Right kidney (tissue), 1 donor: ENCODE results near the gene TMEM244.
"Not testable (repeated sequence)": the region's sequence is repeated elsewhere in the genome, so short reads cannot be mapped to it uniquely, and the experiment has no call there.

Experiments
- DNase-seq: peaks from one replicate; pipeline ENCODE4 v3.0.0-alpha.2; 2016

TMEM244 gene

DNA sequence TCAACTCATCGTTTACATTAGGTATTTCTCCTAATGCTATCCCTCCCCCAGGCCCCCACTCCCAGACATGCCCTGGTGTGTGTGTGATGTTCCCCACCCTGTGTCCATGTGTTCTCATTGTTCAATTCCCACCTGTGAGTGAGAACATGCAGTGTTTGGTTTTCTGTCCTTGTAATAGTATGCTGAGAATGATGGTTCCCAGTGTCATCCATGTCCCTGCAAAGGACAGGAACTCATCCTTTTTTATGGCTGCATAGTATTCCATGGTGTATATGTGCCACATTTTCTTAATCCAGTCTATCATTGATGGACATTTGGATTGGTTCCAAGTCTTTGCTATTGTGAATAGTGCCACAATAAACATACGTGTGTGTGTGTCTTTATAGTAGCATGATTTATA, 54.0 kb downstream of the TMEM244 start:
- not testable (repeated sequence) for DNase-seq

DNA sequence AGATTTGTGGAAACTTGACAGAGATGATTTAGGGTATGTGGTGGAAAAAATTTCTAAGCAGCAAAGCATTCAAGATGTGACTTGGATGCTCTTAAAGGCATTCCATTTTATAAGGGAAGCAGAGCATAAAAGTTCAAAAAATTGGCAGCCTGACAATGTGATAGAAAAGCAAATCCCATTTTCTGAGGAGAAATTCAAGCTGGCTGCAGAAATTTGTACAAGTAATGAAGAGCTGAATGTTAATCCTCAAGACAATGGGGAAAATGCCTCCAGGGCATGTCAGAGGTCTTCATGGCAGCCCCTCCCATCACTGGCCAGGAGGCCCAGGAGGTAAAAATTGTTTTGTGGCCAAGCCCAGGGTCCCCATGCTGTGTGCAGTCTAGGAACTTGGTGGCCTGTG, 58.2 kb downstream of the TMEM244 start:
- DNase-seq, result not testable (repeated sequence)

DNA sequence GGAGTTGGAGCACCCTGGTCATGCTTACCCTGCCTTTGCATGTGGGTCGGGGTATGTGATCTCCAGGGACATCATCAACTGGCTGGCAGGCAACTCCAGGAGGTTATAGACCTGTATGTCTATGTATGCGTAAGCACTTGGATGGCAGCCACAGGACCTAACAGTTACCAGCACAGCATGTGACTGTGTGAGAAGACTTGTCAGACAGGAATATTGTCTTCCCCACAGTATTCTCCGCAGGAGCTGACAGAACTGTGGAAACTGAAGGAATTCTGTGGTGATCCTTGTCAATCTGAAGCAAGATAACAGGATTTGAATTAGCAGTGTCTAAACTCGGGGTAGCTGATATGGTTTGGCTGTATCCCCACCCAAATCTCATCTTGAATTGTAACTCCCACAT, 59.2 kb downstream of the TMEM244 start:
- no peak for DNase-seq

DNA sequence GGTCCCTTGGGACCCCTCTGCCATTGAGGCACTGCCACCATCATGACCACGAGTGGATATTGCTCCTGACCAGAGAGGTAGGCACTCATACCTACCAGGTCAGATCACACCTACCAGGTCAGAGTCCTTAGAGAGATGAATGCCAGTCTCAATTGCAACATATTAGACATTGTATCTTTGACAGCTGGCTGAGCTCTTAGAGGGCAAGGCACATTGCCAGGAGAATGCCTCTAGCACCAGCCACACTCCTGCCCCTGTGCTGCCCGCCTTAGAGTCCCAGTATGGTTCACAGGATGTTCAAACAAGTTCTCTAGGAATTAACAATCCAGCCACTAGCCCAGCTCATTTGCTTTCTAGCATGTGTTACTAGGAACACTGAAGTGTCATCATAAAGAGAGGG, 65.9 kb downstream of the TMEM244 start:
- DNase-seq, result no peak

DNA sequence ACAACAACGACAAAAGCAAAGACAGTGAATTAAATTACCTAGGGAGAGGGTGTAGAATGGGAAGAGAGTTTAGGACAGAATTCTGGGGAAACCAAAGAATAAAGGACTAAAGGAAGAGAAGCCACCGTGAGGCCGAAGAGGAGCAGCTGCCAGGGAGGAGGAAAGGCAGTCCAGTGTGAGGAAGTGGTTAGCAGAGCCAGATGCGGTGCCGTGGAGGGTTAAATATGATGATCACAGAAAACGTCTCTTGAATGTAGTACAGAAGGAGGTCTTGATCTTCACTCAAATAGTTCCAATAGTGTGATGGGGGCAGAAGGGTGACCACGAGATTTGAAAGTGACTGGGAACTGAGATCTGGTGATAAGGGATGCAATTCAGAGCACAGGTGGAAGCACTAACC, 67.7 kb downstream of the TMEM244 start:
- DNase-seq, result no peak

DNA sequence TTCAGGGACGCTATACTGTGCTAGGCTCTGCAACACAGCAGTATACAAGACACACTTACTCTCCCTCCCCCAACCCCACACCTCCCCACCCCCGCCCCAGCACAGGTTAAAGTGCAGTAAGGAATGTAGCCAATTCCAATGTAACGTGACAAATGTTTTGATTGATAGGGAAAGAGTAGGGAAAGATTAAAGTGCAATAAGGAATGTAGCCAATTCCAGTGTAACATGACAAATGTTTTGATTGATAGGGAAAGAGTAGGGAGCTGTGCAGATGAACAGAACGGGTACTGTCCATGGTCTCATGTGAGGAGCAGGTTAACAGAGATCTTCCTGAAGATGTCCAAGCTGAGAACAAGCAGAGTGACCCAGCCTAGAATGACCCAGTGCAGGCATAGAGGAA, 69.1 kb downstream of the TMEM244 start:
- no peak for DNase-seq

DNA sequence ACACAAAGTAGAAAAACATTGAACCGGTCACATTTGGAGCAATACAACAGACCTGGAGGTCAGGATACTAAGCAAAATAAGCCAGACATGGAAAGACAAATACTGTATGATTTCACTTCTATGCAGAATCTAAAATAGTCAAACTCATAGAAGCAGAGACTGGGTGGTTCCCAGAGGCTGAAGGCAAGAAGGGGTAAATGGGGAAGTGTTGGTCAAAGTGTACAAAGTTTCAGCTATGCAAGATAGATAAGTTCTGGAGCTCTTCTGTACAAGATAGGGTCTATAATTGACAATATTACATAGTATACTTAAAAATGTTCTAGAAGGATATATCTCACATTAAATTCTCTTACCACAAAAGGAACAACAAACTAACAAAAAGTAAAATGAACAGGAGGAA, 70.3 kb downstream of the TMEM244 start:
- no peak for DNase-seq

DNA sequence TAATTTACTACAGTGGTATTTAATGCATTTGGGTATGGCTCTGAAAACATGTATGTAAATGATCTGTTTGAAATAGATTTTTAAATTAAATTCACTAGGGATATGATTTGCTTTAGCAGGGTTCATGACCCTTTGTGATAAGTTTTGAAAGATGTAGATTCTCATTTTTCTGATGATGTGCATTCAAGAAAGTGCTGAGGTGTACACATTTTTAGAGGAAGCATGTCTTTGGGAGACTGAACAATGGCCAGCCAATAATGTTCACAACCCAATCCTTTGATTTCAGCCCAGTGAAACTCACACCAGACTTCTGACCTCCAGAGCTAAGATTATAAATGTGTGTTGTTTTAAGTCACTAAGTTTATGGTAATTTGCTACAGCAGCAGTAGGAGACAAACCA, 71.1 kb downstream of the TMEM244 start:
- no peak for DNase-seq

DNA sequence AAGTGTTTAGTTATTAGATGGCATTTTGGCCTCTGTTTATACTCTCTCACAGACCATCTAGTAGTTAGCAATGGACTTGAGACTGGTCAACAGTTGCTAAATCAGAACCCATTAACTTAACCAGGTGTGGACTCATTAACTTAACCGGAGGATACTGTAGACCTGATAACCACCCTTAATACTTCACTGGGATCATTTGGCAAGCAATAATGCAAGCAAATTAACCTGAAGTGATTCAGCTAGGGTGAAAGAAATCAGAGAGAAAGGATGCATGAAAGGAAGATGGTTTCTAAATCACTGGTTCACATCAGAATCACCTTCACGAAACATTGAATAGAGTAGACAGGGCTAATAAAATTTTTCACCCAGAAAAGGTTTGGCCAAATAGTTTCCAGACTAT, 73.3 kb downstream of the TMEM244 start:
- no peak for DNase-seq

DNA sequence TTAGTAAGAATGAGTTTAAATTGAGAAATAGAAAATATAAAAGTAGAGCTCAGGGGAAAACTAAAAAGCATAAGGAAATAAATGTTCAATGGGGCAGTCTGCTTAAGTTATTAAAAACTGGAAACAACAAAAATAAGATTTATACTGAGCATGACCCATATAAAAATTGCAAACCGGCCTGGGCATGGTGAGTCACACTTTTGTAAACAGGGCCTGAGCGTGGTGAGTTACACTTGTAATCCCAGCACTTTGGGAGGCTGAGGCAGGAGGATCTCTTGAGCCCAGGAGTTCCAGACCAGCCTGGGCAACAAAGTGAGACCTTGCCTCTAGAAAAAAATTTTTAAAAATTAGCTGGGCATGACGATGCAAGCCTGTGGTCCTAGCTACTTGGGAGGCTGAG, 74.6 kb downstream of the TMEM244 start:
- DNase-seq, result no peak

DNA sequence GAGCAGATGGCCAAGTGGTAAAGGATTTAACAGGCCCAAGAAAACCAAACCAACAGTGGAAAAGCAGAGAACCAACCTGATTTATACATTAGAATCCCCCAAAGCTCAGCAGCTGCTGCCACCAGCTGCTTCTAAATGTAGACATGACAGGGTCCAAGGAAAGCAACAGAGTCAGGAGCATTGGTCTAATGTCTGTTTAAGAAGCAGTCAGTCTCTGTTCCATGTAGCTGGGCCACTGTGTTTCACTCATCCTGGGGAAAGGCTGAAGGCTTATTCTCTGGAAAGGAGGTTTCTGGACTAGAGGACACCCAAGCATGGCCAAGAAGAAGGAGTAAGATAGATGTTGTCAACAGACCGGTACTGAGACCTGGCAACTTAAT, 75.4 kb downstream of the TMEM244 start:
- DNase-seq, result no peak

DNA sequence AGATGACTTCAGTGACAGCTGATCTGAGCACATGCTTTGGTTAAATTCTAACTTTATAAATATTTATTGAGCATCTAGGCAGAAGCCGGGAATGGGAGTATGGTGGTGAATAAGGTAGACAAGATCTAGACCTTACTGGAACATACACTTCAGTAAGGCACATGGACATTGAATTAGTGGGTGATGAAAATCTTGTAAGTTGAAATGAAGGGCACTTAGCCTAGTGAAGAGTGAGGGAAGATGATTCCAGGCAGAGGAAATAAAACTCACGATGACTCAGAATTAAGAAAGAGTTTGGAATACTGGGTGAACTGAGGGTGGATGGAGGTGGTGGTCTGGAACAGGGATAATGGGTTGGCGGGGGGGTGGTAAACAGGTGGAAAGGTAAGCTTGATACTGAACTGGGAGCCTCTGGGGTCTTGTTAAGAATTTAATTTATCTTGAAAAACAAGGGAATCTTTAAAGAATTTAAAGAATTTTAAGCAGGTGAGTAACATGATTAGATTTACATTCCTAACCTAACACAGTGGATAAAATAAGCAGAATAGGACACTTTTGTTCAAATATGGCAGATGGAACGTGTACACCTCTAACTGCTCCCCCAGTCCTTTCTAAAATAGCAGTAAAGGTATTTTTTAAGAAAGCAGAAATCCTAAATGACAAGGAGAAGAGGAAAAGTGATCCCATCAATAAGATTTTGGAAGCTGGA, 75.9 kb downstream of the TMEM244 start:
- no peak for DNase-seq
